PC-3 (cell line): Measurements from ENCODE around the gene CDH4. TPM values are rescaled to one million over a fixed set of nuclear protein-coding genes. Genes with fewer than 3 reads are reported as not detected.

Source experiments
- ATAC-seq: fragments of 200-7000 bp; cut with Tn5 transposase; 2 replicates; pipeline ENCODE4 v1.9.1; 2020; ENCODE audit warnings: mild to moderate bottlenecking, moderate library complexity
- BruUV-seq: library from RNA; stranded (reverse); fragments of 400-500 nt; replicated peaks from 2 replicates; lab custom pipeline; 2021; lab: Mats Ljungman, UMichigan
- CTCF ChIA-PET: fragments of 300-600 bp; sonication (Branson Sonifier 250); formaldehyde crosslinking; loops from one replicate; lab custom pipeline; 2022; ENCODE audit warnings: antibody characterized with exemption; lab: Charles Lee
- POLR2A ChIA-PET: fragments of 300-600 bp; sonication (Branson Sonifier 250); formaldehyde crosslinking; loops from one replicate; lab custom pipeline; 2022; ENCODE audit warnings: antibody characterized with exemption; ENCODE audit not compliant: unreplicated experiment; lab: Charles Lee
- DNase-seq: peaks from one replicate; pipeline ENCODE4 v3.0.0-alpha.2; 2015
- H2AFZ ChIP-seq: fragments of 300-600 bp; sonication (generic); 2 replicates; pipeline ENCODE4 v1.6.0; 2016; ENCODE audit warnings: antibody characterized with exemption, low read length
- H3F3A ChIP-seq: fragments of 300-600 bp; sonication (generic); one replicate; pipeline ENCODE4 v1.6.0; 2017; ENCODE audit warnings: antibody characterized with exemption, low read length, control low read depth, mild to moderate bottlenecking; ENCODE audit not compliant: unreplicated experiment
- H3K27ac ChIP-seq: fragments of 300-600 bp; sonication (generic); 2 replicates; pipeline ENCODE4 v1.5.1; 2016; ENCODE audit warnings: mild to moderate bottlenecking, low read length
- H3K27me3 ChIP-seq: fragments of 300-600 bp; sonication (generic); 2 replicates; pipeline ENCODE4 v1.6.1; 2016; ENCODE audit warnings: low read length, mixed read lengths
- H3K36me3 ChIP-seq: fragments of 300-600 bp; sonication (generic); 2 replicates; pipeline ENCODE4 v1.6.1; 2016; ENCODE audit warnings: low read depth, mixed run types, low read length, mixed read lengths
- H3K4me1 ChIP-seq: fragments of 300-600 bp; sonication (generic); 2 replicates; pipeline ENCODE4 v1.5.1; 2016; ENCODE audit warnings: low read length; ENCODE audit not compliant: insufficient read depth
- H3K4me2 ChIP-seq: fragments of 300-600 bp; sonication (generic); 2 replicates; pipeline ENCODE4 v1.6.0; 2016; ENCODE audit warnings: low read length
- H3K4me3 ChIP-seq: fragments of 300-600 bp; sonication (generic); 2 replicates; pipeline ENCODE4 v1.5.1; 2016; ENCODE audit warnings: mild to moderate bottlenecking, low read length, mixed read lengths
- H3K79me2 ChIP-seq: fragments of 300-600 bp; sonication (generic); 2 replicates; pipeline ENCODE4 v1.6.1; 2017; ENCODE audit warnings: low read length, mixed read lengths
- H3K9ac ChIP-seq: fragments of 300-600 bp; sonication (generic); 2 replicates; pipeline ENCODE4 v1.6.0; 2016; ENCODE audit warnings: mild to moderate bottlenecking, low read length
- H3K9me2 ChIP-seq: fragments of 300-600 bp; sonication (generic); replicated peaks from 2 replicates; pipeline ENCODE4 v1.6.1; 2016; ENCODE audit warnings: mixed run types, low read length, mixed read lengths
- H3K9me3 ChIP-seq: fragments of 300-600 bp; sonication (generic); 2 replicates; pipeline ENCODE4 v1.6.1; 2016; ENCODE audit warnings: low read length, mixed read lengths
- H4K20me1 ChIP-seq: fragments of 300-600 bp; sonication (generic); 2 replicates; pipeline ENCODE4 v1.6.1; 2016; ENCODE audit warnings: low read length, mixed read lengths
- CTCF ChIP-seq: fragments of 300-600 bp; sonication (generic); conservative IDR thresholded peaks from 2 replicates; pipeline ENCODE4 v1.5.1; 2017; ENCODE audit warnings: antibody characterized with exemption, low read depth, mild to moderate bottlenecking, low read length
- EZH2 ChIP-seq: fragments of 300-600 bp; sonication (generic); IDR thresholded peaks from one replicate; pipeline ENCODE4 v1.6.1; 2017; ENCODE audit warnings: antibody characterized with exemption, mild to moderate bottlenecking, low read length; ENCODE audit not compliant: unreplicated experiment
- EZH2phosphoT487 ChIP-seq: fragments of 300-600 bp; sonication (generic); IDR thresholded peaks from 2 replicates; pipeline ENCODE4 v1.6.1; 2018; ENCODE audit warnings: mild to moderate bottlenecking, antibody characterized with exemption, low read length, borderline replicate concordance
- intact Hi-C: fragments of 100-400 bp; cut with micrococcal nuclease; formaldehyde crosslinking; loops from 2 replicates; pipeline ENCODE4 v1.9.0; 2023
- total RNA-seq: library from RNA; depleted of rRNA; stranded (reverse); fragments of >200 nt; gene quantifications from 2 replicates; pipeline ENCODE4 v1.2.3, GENCODE V29; 2014

The CDH4 gene
- total RNA-seq, 1 experiment from 2014 or later: not detected

GRCh38 chr20:61433176-61433575 is 181.1 kb downstream of the CDH4 start:
- ATAC-seq (no peak), DNase-seq (no peak)
- Histone ChIP-seq H3F3A (no peaks in the 10 kb centered on the region), H2AFZ (no peak overlapping the region), H3K9me3 (no peaks in the 10 kb centered on the region), H3K79me2 (no peaks in the 10 kb centered on the region), H3K27me3 (peaks cover 37% of the 10 kb centered on the region), H3K9ac (no peak overlapping the region), H3K27ac (no peak overlapping the region), H3K4me2 (no peak overlapping the region), H4K20me1 (no peaks in the 10 kb centered on the region), H3K4me3 (no peak overlapping the region), H3K4me1 (no peaks in the 10 kb centered on the region), H3K36me3 (no peaks in the 10 kb centered on the region), H3K9me2 (no peaks in the 10 kb centered on the region)
- intact Hi-C loops: no loop called here
- CTCF ChIA-PET: no interaction called here
- no TSS peak for BruUV-seq
- POLR2A ChIA-PET: no interaction called here
- TF ChIP-seq EZH2 (no peak), EZH2phosphoT487 (no peak), CTCF (no peak)

GRCh38 chr20:61433816-61434215 is 181.8 kb downstream of the CDH4 start:
- H3K9me3 ChIP-seq: no peaks in the 10 kb centered on the region
- ATAC-seq: no peak

More at GRCh38 chr20:61433816-61434215, 181.8 kb downstream of the CDH4 start:
- H3K9ac ChIP-seq: no peak overlapping the region
- no TSS peak for BruUV-seq
- H2AFZ ChIP-seq: no peak overlapping the region
- peaks cover 37% of the 10 kb centered on the region for H3K27me3 ChIP-seq
- DNase-seq: no peak
- H3K27ac ChIP-seq: no peak overlapping the region
- H3K9me2 ChIP-seq: no peaks in the 10 kb centered on the region
- intact Hi-C loops: no loop called here
- no peaks in the 10 kb centered on the region for H3F3A ChIP-seq
- H3K4me2 ChIP-seq: no peak overlapping the region
- CTCF ChIA-PET: no interaction called here
- no peaks in the 10 kb centered on the region for H3K4me1 ChIP-seq
- TF ChIP-seq EZH2 (no peak), EZH2phosphoT487 (no peak), CTCF (no peak)
- H4K20me1 ChIP-seq: no peaks in the 10 kb centered on the region
- no peak overlapping the region for H3K4me3 ChIP-seq
- no peaks in the 10 kb centered on the region for H3K79me2 ChIP-seq
- POLR2A ChIA-PET: no interaction called here
- H3K36me3 ChIP-seq: no peaks in the 10 kb centered on the region
